Measurements from ENCODE around the gene SDC4.

SDC4 gene

GRCh38 chr20:45358282-45359068, 10.3 kb upstream of the SDC4 start:
- TF ChIP-seq GATA2 (IDR thresholded peaks at IDR 0.05; ENCODE audit: low read depth, low read length), result no peak
- no peak for TF ChIP-seq GATA3 (IDR thresholded peaks at IDR 0.05; ENCODE audit: low read depth, low read length)

GRCh38 chr20:45355209-45356084, 7.2 kb upstream of the SDC4 start:
- TF ChIP-seq GATA3 (IDR thresholded peaks at IDR 0.05; ENCODE audit: low read depth, low read length), result no peak
- no peak for TF ChIP-seq GATA2 (IDR thresholded peaks at IDR 0.05; ENCODE audit: low read depth, low read length)

GRCh38 chr20:45354423-45355208, 6.4 kb upstream of the SDC4 start:
- no peak for TF ChIP-seq GATA2 (IDR thresholded peaks at IDR 0.05; ENCODE audit: low read depth, low read length)
- TF ChIP-seq GATA3 (IDR thresholded peaks at IDR 0.05; ENCODE audit: low read depth, low read length), result no peak

- no peak for TF ChIP-seq GATA2 (IDR thresholded peaks at IDR 0.05; ENCODE audit: low read depth, low read length)
- no peak for TF ChIP-seq GATA3 (IDR thresholded peaks at IDR 0.05; ENCODE audit: low read depth, low read length)
Observed at GRCh38 chr20:45353746-45354145, 5.5 kb upstream of the SDC4 start.

GRCh38 chr20:45352729-45353128, 4.5 kb upstream of the SDC4 start:
- no peak for TF ChIP-seq GATA2 (IDR thresholded peaks at IDR 0.05; ENCODE audit: low read depth, low read length)
- no peak for TF ChIP-seq GATA3 (IDR thresholded peaks at IDR 0.05; ENCODE audit: low read depth, low read length)

- TF ChIP-seq GATA3 (IDR thresholded peaks at IDR 0.05; ENCODE audit: low read depth, low read length) (no peak), GATA2 (IDR thresholded peaks at IDR 0.05; ENCODE audit: low read depth, low read length) (no peak)
Observed at GRCh38 chr20:45350217-45350616, 2.0 kb upstream of the SDC4 start.

- TF ChIP-seq GATA2 (IDR thresholded peaks at IDR 0.05; ENCODE audit: low read depth, low read length), result no peak
- TF ChIP-seq GATA3 (IDR thresholded peaks at IDR 0.05; ENCODE audit: low read depth, low read length), result no peak
Observed at GRCh38 chr20:45347297-45347935, 808 bp downstream of the SDC4 start.

- no peak for TF ChIP-seq GATA2 (IDR thresholded peaks at IDR 0.05; ENCODE audit: low read depth, low read length)
- no peak for TF ChIP-seq GATA3 (IDR thresholded peaks at IDR 0.05; ENCODE audit: low read depth, low read length)
Observed at GRCh38 chr20:45346851-45347250, 1.4 kb downstream of the SDC4 start.

- TF ChIP-seq GATA2 (IDR thresholded peaks at IDR 0.05; ENCODE audit: low read depth, low read length) (no peak), GATA3 (IDR thresholded peaks at IDR 0.05; ENCODE audit: low read depth, low read length) (no peak)
Observed at GRCh38 chr20:45346291-45346718, 1.9 kb downstream of the SDC4 start.

- TF ChIP-seq GATA3 (IDR thresholded peaks at IDR 0.05; ENCODE audit: low read depth, low read length), result no peak
- TF ChIP-seq GATA2 (IDR thresholded peaks at IDR 0.05; ENCODE audit: low read depth, low read length), result no peak
Observed at GRCh38 chr20:45345104-45345936, 2.9 kb downstream of the SDC4 start.

GRCh38 chr20:45344168-45344860, 3.9 kb downstream of the SDC4 start:
- TF ChIP-seq GATA2 (IDR thresholded peaks at IDR 0.05; ENCODE audit: low read depth, low read length) (no peak), GATA3 (IDR thresholded peaks at IDR 0.05; ENCODE audit: low read depth, low read length) (no peak)

GRCh38 chr20:45343532-45344167, 4.6 kb downstream of the SDC4 start:
- TF ChIP-seq GATA3 (IDR thresholded peaks at IDR 0.05; ENCODE audit: low read depth, low read length) (no peak), GATA2 (IDR thresholded peaks at IDR 0.05; ENCODE audit: low read depth, low read length) (no peak)

Measured in SH-SY5Y (cell line).